B cell (primary cell): Measurements from ENCODE around the gene CRABP1.

Experiments used
- EZH2 ChIP-seq: IDR thresholded peaks from 2 replicates; pipeline ENCODE4 v1.6.1; 2012; ENCODE audit warnings: borderline replicate concordance, low read depth, mild to moderate bottlenecking, moderate library complexity, low read length; ENCODE audit not compliant: insufficient read depth, poor library complexity, severe bottlenecking
- TF ChIP-seq, protein P1 (sequence below): fragments of 200-600 bp; IDR thresholded peaks from one replicate; pipeline ENCODE4 v1.8.0; 2022; ENCODE audit warnings: antibody characterized with exemption, mild to moderate bottlenecking

DNA sequence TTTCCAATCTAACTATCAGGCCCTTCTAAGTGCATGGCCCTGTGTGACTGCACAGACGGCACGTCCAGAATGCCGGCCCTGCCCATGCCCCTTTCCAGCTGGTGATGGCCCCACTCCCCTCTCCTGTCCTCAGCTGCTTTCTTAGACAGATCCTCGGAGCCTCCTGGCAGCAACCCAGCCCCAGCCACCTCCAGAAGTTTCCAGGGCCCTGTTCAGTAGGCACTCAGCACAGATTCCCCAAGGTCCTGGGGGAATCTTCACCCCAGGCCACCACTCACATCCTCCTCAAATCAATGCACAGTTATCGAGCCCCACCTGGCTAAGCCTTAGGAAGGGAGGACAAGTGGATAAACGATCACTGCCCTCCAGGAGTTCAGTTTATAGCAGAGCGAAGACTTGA, 1.4 kb upstream of the CRABP1 start:
- no peak for TF ChIP-seq EZH2
- TF ChIP-seq, protein P1, sequence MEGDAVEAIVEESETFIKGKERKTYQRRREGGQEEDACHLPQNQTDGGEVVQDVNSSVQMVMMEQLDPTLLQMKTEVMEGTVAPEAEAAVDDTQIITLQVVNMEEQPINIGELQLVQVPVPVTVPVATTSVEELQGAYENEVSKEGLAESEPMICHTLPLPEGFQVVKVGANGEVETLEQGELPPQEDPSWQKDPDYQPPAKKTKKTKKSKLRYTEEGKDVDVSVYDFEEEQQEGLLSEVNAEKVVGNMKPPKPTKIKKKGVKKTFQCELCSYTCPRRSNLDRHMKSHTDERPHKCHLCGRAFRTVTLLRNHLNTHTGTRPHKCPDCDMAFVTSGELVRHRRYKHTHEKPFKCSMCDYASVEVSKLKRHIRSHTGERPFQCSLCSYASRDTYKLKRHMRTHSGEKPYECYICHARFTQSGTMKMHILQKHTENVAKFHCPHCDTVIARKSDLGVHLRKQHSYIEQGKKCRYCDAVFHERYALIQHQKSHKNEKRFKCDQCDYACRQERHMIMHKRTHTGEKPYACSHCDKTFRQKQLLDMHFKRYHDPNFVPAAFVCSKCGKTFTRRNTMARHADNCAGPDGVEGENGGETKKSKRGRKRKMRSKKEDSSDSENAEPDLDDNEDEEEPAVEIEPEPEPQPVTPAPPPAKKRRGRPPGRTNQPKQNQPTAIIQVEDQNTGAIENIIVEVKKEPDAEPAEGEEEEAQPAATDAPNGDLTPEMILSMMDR: no peak
